ENCODE measurements around the gene UBAC2. TPM values are rescaled to one million over a fixed set of nuclear protein-coding genes. Genes with fewer than 3 reads are reported as not detected.

UBAC2 gene
- total RNA-seq, 1 donor from 2014 or later = 87.7 TPM

- H3K27me3 ChIP-seq = no peaks in the 10 kb centered on the region
- peaks cover 11% of the 10 kb centered on the region for H3K4me1 Mint-ChIP-seq
- H3K4me2 ChIP-seq = no peak overlapping the region
- peaks cover 9% of the 10 kb centered on the region for H3K36me3 ChIP-seq
- no peak overlapping the region for H3K4me3 ChIP-seq
- H3K79me2 ChIP-seq (ENCODE audit: low read depth) = no peaks in the 10 kb centered on the region
- H3K9me3 ChIP-seq (ENCODE audit: low read depth) = no peaks in the 10 kb centered on the region
- H3F3A ChIP-seq (ENCODE audit: low read depth) = no peaks in the 10 kb centered on the region
- TF ChIP-seq EZH2phosphoT487 (IDR thresholded peaks at IDR 0.05) (no peak), EZH2 (IDR thresholded peaks at IDR 0.05) (no peak)
- TF ChIP-seq, protein P1, sequence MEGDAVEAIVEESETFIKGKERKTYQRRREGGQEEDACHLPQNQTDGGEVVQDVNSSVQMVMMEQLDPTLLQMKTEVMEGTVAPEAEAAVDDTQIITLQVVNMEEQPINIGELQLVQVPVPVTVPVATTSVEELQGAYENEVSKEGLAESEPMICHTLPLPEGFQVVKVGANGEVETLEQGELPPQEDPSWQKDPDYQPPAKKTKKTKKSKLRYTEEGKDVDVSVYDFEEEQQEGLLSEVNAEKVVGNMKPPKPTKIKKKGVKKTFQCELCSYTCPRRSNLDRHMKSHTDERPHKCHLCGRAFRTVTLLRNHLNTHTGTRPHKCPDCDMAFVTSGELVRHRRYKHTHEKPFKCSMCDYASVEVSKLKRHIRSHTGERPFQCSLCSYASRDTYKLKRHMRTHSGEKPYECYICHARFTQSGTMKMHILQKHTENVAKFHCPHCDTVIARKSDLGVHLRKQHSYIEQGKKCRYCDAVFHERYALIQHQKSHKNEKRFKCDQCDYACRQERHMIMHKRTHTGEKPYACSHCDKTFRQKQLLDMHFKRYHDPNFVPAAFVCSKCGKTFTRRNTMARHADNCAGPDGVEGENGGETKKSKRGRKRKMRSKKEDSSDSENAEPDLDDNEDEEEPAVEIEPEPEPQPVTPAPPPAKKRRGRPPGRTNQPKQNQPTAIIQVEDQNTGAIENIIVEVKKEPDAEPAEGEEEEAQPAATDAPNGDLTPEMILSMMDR (IDR thresholded peaks at IDR 0.05) = no peak
- H3K27me3 Mint-ChIP-seq (ENCODE audit: insufficient read depth, low read depth) = no peaks in the 10 kb centered on the region
- H4K20me1 ChIP-seq (ENCODE audit: low read depth) = peaks cover 13% of the 10 kb centered on the region
- no peak overlapping the region for H3K27ac Mint-ChIP-seq
- H3K9me3 Mint-ChIP-seq = no peaks in the 10 kb centered on the region
- no peak overlapping the region for H2AFZ ChIP-seq (replicated peaks)
- H3K27ac ChIP-seq = no peak overlapping the region
- no peak overlapping the region for H3K9ac ChIP-seq
- no peak overlapping the region for H3K4me3 Mint-ChIP-seq
- peaks cover 10% of the 10 kb centered on the region for H3K4me1 ChIP-seq
- H3K36me3 Mint-ChIP-seq = peaks cover 27% of the 10 kb centered on the region
- DNase-seq (ENCODE audit: low spot score) = no peak
Measured at GRCh38 chr13:99363949-99364348, 163.3 kb downstream of the UBAC2 start.

DNA sequence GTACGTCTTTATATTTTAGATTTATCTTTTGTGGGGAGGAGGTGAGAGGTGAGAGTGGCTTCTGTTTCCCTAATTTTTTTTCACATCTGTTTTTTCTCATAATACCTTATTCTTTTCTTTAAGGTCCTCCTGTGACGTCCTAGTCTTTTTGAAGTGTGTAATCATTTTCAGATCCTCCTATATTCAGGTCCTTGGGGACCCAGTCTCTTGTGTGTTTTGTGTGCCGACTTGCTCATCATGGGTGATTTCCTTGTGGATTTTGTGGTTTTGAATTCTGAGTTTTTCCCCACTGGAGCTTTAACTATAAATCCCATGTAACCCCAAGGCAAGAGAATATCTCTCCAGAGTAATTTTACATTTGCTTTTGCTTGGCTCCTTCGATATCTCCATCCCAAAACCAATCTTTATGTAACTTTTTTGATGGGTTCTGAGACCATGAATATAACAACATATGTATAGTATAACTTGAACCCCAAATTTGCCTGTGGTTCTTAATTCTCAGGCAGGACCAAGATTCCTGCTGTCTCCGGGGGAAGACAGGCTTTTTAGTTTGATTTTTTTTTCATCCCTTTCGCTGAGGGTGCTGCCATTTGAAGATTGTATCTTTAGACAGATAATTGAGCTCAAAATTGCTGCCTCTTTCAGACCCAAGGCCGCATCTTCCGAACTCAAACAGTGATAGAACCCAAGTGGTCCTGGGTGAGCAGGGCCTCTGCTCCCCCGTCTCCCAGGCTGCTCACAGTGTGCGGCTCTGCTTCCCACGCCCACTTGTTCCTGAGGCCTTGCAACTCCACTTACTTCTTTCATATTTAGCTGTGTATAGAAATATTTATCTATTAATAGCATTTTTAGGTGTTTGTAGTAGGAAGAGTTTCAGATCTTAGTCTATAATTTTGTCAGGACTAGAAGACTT lies 165.7 kb downstream of the UBAC2 start:
- Histone ChIP-seq H4K20me1 (ENCODE audit: low read depth) (peaks cover 3% of the 10 kb centered on the region), H3K4me2 (no peak overlapping the region), H3K9ac (no peak overlapping the region), H3K36me3 (peaks cover 9% of the 10 kb centered on the region), H3K79me2 (ENCODE audit: low read depth) (no peaks in the 10 kb centered on the region), H3K27ac (no peak overlapping the region), H3F3A (ENCODE audit: low read depth) (no peaks in the 10 kb centered on the region), H3K4me1 (no peaks in the 10 kb centered on the region), H3K4me3 (no peak overlapping the region), H3K27me3 (no peaks in the 10 kb centered on the region), H3K9me3 (ENCODE audit: low read depth) (no peaks in the 10 kb centered on the region), H2AFZ (replicated peaks) (no peak overlapping the region)
- Mint-ChIP-seq H3K4me3 (no peak overlapping the region), H3K9me3 (no peaks in the 10 kb centered on the region), H3K27me3 (ENCODE audit: insufficient read depth, low read depth) (no peaks in the 10 kb centered on the region), H3K4me1 (no peaks in the 10 kb centered on the region), H3K36me3 (peaks cover 31% of the 10 kb centered on the region), H3K27ac (no peak overlapping the region)
- DNase-seq (ENCODE audit: low spot score) = no peak
- TF ChIP-seq EZH2phosphoT487 (IDR thresholded peaks at IDR 0.05) (no peak), EZH2 (IDR thresholded peaks at IDR 0.05) (no peak)
- TF ChIP-seq, protein P1 (IDR thresholded peaks at IDR 0.05) = no peak

GRCh38 chr13:99367106-99367616 lies 166.5 kb downstream of the UBAC2 start:
- Mint-ChIP-seq H3K36me3 (peaks cover 27% of the 10 kb centered on the region), H3K27ac (no peak overlapping the region), H3K9me3 (no peaks in the 10 kb centered on the region), H3K4me1 (no peaks in the 10 kb centered on the region), H3K4me3 (no peak overlapping the region), H3K27me3 (ENCODE audit: insufficient read depth, low read depth) (no peaks in the 10 kb centered on the region)
- H3F3A ChIP-seq (ENCODE audit: low read depth) = no peaks in the 10 kb centered on the region
- no peak for DNase-seq (ENCODE audit: low spot score)
- H3K36me3 ChIP-seq = peaks cover 9% of the 10 kb centered on the region
- no peaks in the 10 kb centered on the region for H3K9me3 ChIP-seq (ENCODE audit: low read depth)
- no peak overlapping the region for H2AFZ ChIP-seq (replicated peaks)
- H3K4me1 ChIP-seq = no peaks in the 10 kb centered on the region
- H3K4me2 ChIP-seq = no peak overlapping the region
- TF ChIP-seq EZH2phosphoT487 (IDR thresholded peaks at IDR 0.05) = no peak
- no peak for TF ChIP-seq EZH2 (IDR thresholded peaks at IDR 0.05)
- TF ChIP-seq, protein P1 (IDR thresholded peaks at IDR 0.05) = no peak
- H3K4me3 ChIP-seq = no peak overlapping the region
- H3K27ac ChIP-seq = no peak overlapping the region
- H3K27me3 ChIP-seq = no peaks in the 10 kb centered on the region
- no peaks in the 10 kb centered on the region for H3K79me2 ChIP-seq (ENCODE audit: low read depth)
- no peak overlapping the region for H3K9ac ChIP-seq
- H4K20me1 ChIP-seq (ENCODE audit: low read depth) = peaks cover 3% of the 10 kb centered on the region

All from neural progenitor cell (in vitro differentiated cells).